HCT116 (cell line): Measurements from ENCODE around the gene NPM3. TPM values are rescaled to one million over a fixed set of nuclear protein-coding genes. Genes with fewer than 3 reads are reported as not detected.
A peak's percentile ranks its signal among the peaks of the same experiment; 100 is the strongest.

Experiments used
- ATAC-seq: fragments of 200-7000 bp; cut with Tn5 transposase; 2 replicates; pipeline ENCODE4 v1.9.1; 2020; ENCODE audit warnings: mild to moderate bottlenecking, moderate library complexity
- BruUV-seq: library from RNA; stranded (reverse); fragments of 400-500 nt; replicated peaks from 2 replicates; lab custom pipeline; 2021; lab: Mats Ljungman, UMichigan
- CTCF ChIA-PET: fragments of 300-600 bp; sonication (Branson Sonifier 250); formaldehyde crosslinking; loops from one replicate; lab custom pipeline; 2021; ENCODE audit warnings: antibody characterized with exemption; lab: Charles Lee
- POLR2A ChIA-PET: fragments of 300-600, 350-600 bp; sonication (Branson Sonifier 250); formaldehyde crosslinking; loops from one replicate; lab custom pipeline; 2021; ENCODE audit warnings: antibody characterized with exemption; lab: Charles Lee
- RAD21 ChIA-PET, 2 experiments: fragments of 300-600 bp; sonication (Branson Sonifier 250); formaldehyde crosslinking; loops; one replicate each; lab custom pipeline; 2023; ENCODE audit warnings: low total read pairs in 2 of 2; ENCODE audit not compliant: uncharacterized antibody in 2 of 2, unreplicated experiment in 2 of 2, low non-redundant PET in 1 of 2; lab: Charles Lee
- DNase-seq: peaks from one replicate; pipeline ENCODE4 v3.0.0-alpha.2; 2010; ENCODE audit warnings: low read depth, low spot score
- H2AFZ ChIP-seq: fragments of 200-600 bp; shearing (Covaris generic), sonication (generic); 2 replicates; pipeline ENCODE4 v1.6.1; 2017; ENCODE audit warnings: low read depth, mixed run types, mixed read lengths, antibody characterized with exemption, low read length; ENCODE audit not compliant: poor library complexity, severe bottlenecking
- H3K27ac ChIP-seq: 2 replicates; pipeline ENCODE4 v1.5.1; 2012; ENCODE audit warnings: low read depth, low read length
- H3K27me3 ChIP-seq: fragments of 200-600 bp; sonication (generic); 2 replicates; pipeline ENCODE4 v1.6.1; 2016; ENCODE audit warnings: mixed run types, low read length, mixed read lengths; ENCODE audit not compliant: insufficient read depth
- H3K36me3 ChIP-seq, 2 experiments: fragments of 200-500 bp in 1 of 2; fragments of 200-600 bp in 1 of 2; sonication (Bioruptor generic) in 1 of 2; sonication (generic) in 1 of 2; 2 replicates each; pipeline versions ENCODE4 v1.5.1 to v1.6.1; 2014 to 2016; ENCODE audit warnings: low read length in 2 of 2, inconsistent platforms in 1 of 2, mixed read lengths in 1 of 2, mixed run types in 1 of 2; ENCODE audit not compliant: insufficient read depth in 2 of 2, control insufficient read depth in 1 of 2
- H3K4me1 ChIP-seq, 2 experiments: fragments of 200-600 bp in 1 of 2; sonication (generic) in 1 of 2; 2 replicates each; pipeline versions ENCODE4 v1.5.1 to v1.6.1; 2012 to 2017; ENCODE audit warnings: low read length in 2 of 2, inconsistent platforms in 1 of 2, mild to moderate bottlenecking in 1 of 2, mixed read lengths in 1 of 2, mixed run types in 1 of 2, moderate library complexity in 1 of 2; ENCODE audit not compliant: insufficient read depth in 2 of 2, control insufficient read depth in 1 of 2
- H3K4me2 ChIP-seq: fragments of 200-600 bp; sonication (generic); 2 replicates; pipeline ENCODE4 v1.6.1; 2017; ENCODE audit warnings: mixed run types, low read length, mixed read lengths
- H3K4me3 ChIP-seq, 2 experiments: fragments of 200-600 bp in 1 of 2; sonication (generic) in 1 of 2; replicated peaks in 1 of 2; 2 replicates each; pipeline ENCODE4 v1.5.1; 2011 to 2016; ENCODE audit warnings: low read length in 2 of 2, control low read depth in 1 of 2, low read depth in 1 of 2, mild to moderate bottlenecking in 1 of 2, mixed read lengths in 1 of 2, mixed run types in 1 of 2
- H3K79me2 ChIP-seq: fragments of 200-600 bp; sonication (generic); 2 replicates; pipeline ENCODE4 v1.6.1; 2017; ENCODE audit warnings: mild to moderate bottlenecking, mixed run types, low read length, moderate library complexity, mixed read lengths; ENCODE audit not compliant: insufficient read depth
- H3K9ac ChIP-seq: fragments of 200-600 bp; sonication (generic); 2 replicates; pipeline ENCODE4 v1.6.1; 2016; ENCODE audit warnings: low read length, mixed read lengths
- H3K9me2 ChIP-seq: fragments of 200-600 bp; sonication (generic), shearing (Covaris generic); 2 replicates; pipeline ENCODE4 v1.6.1; 2017; ENCODE audit warnings: mixed run types, mild to moderate bottlenecking, moderate library complexity; ENCODE audit not compliant: insufficient read depth
- H3K9me3 ChIP-seq, 2 experiments: fragments of 200-500 bp in 1 of 2; fragments of 200-600 bp in 1 of 2; sonication (Bioruptor generic) in 1 of 2; sonication (generic) in 1 of 2; 2 replicates each; pipeline ENCODE4 v1.6.1; 2014 to 2017; ENCODE audit warnings: low read length in 2 of 2, mixed read lengths in 2 of 2, inconsistent platforms in 1 of 2, low read depth in 1 of 2, mild to moderate bottlenecking in 1 of 2, mixed run types in 1 of 2, moderate library complexity in 1 of 2; ENCODE audit not compliant: control insufficient read depth in 1 of 2, insufficient read depth in 1 of 2
- H4K20me1 ChIP-seq: fragments of 200-600 bp; sonication (generic), shearing (Covaris generic); 2 replicates; pipeline ENCODE4 v1.6.1; 2017; ENCODE audit warnings: mixed run types, mild to moderate bottlenecking, moderate library complexity; ENCODE audit not compliant: insufficient read depth
- CBX3 ChIP-seq: IDR thresholded peaks from 2 replicates; pipeline ENCODE4 v1.6.1; 2012; ENCODE audit warnings: low read depth
- EGR1 ChIP-seq: IDR thresholded peaks from 2 replicates; pipeline ENCODE4 v1.6.1; 2012; ENCODE audit warnings: low read depth
- EZH2phosphoT487 ChIP-seq: fragments of 200-600 bp; IDR thresholded peaks from 2 replicates; pipeline ENCODE4 v1.6.1; 2018; ENCODE audit warnings: antibody characterized with exemption, borderline replicate concordance
- FOSL1 ChIP-seq: IDR thresholded peaks from 2 replicates; pipeline ENCODE4 v1.6.1; 2012; ENCODE audit warnings: low read depth
- JUND ChIP-seq: IDR thresholded peaks from 2 replicates; pipeline ENCODE4 v1.6.1; 2012
- POLR2AphosphoS5 ChIP-seq: IDR thresholded peaks from 2 replicates; pipeline ENCODE4 v1.6.1; 2011; ENCODE audit warnings: mild to moderate bottlenecking, low read depth, low read length, moderate library complexity
- TCF7L2 ChIP-seq: IDR thresholded peaks from 2 replicates; pipeline ENCODE4 v1.7.0; 2011; ENCODE audit warnings: borderline replicate concordance, inconsistent platforms; ENCODE audit not compliant: insufficient read depth, insufficient read length; ENCODE audit errors: extremely low read depth
- YY1 ChIP-seq: IDR thresholded peaks from 2 replicates; pipeline ENCODE4 v1.6.1; 2011; ENCODE audit warnings: low read length, low read depth, moderate library complexity, mild to moderate bottlenecking; ENCODE audit not compliant: insufficient replicate concordance; ENCODE audit errors: extremely low read depth
- ZFX ChIP-seq: fragments of 450-650 bp; IDR thresholded peaks from 2 replicates; pipeline ENCODE4 v1.6.1; 2017
- ZNF274 ChIP-seq: fragments of 200-500 bp; sonication (Bioruptor generic); IDR thresholded peaks from 2 replicates; pipeline ENCODE4 v1.6.1; 2014; ENCODE audit warnings: mild to moderate bottlenecking, low read depth, low read length, inconsistent platforms
- intact Hi-C: fragments of 100-400 bp; cut with micrococcal nuclease; formaldehyde crosslinking; loops from 2 replicates; pipeline ENCODE4 v1.10.0; 2022
- total RNA-seq: library from RNA; stranded (reverse); gene quantifications from one replicate; pipeline ENCODE4 v1.2.1, GENCODE V29; 2021; ENCODE audit not compliant: unreplicated experiment
- TF ChIP-seq, protein P1 (sequence below): IDR thresholded peaks from 2 replicates; pipeline ENCODE4 v1.6.1; 2011; ENCODE audit warnings: mild to moderate bottlenecking, low read length, moderate library complexity; ENCODE audit not compliant: insufficient replicate concordance; ENCODE audit errors: extremely low read depth
- TF ChIP-seq, protein P2 (sequence below): IDR thresholded peaks from 2 replicates; pipeline ENCODE4 v1.6.1; 2012
- TF ChIP-seq, protein P3 (sequence below): IDR thresholded peaks from 2 replicates; pipeline ENCODE4 v1.6.1; 2012; ENCODE audit warnings: low read depth

Gene NPM3
- total RNA-seq, 1 experiment from 2014 or later = 267 TPM

DNA sequence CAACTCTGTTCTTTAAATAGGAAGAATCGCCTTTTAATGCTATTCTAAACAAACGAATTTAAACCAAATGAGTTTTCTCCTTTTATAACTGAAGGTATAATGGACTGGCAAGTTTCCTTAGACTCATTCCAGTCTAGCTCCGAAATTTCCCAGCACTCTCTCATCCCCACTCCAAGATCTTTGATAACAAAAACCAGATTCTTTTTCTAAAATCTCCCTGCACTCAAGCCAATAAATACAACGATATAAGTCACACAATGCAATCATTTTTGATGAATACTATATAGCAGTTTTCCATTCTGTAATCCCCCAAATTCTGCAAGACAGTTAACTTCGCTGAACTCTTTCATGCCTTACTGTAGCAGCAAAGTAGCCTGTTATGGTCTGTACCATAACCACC is 33.1 kb upstream of the NPM3 start:
- intact Hi-C loops = loop anchor here (5.0 kb wide), 1 partner anchor 34 kb away; the partner anchor contains the start of gene NPM3
- Histone ChIP-seq H4K20me1 (peaks cover 31% of the 10 kb centered on the region; the same call in 1 of the 2 replicates), H3K27ac (no peak overlapping the region), H3K9me2 (no peaks in the 10 kb centered on the region), H3K4me1 (peaks cover 18 to 31% of the 10 kb centered on the region in 2 experiments), H3K4me3 (peak overlapping the region; percentile 87 to 96; a peak in 3 of 4 replicates), H3K9ac (peak overlapping the region; percentile 97), H3K36me3 (peaks cover 19 to 22% of the 10 kb centered on the region in 2 experiments; a peak in 3 of 4 replicates), H3K79me2 (peaks cover 84% of the 10 kb centered on the region), H3K27me3 (no peaks in the 10 kb centered on the region), H3K9me3 (no peaks in the 10 kb centered on the region), H3K4me2 (peak overlapping the region; percentile 87), H2AFZ (no peak overlapping the region)
- TF ChIP-seq CBX3 = no peak
- ChIA-PET RAD21 (no interaction called here), POLR2A (no interaction called here), CTCF (no interaction called here)
- BruUV-seq = no TSS peak
- ATAC-seq (no peak), DNase-seq (no peak)

DNA sequence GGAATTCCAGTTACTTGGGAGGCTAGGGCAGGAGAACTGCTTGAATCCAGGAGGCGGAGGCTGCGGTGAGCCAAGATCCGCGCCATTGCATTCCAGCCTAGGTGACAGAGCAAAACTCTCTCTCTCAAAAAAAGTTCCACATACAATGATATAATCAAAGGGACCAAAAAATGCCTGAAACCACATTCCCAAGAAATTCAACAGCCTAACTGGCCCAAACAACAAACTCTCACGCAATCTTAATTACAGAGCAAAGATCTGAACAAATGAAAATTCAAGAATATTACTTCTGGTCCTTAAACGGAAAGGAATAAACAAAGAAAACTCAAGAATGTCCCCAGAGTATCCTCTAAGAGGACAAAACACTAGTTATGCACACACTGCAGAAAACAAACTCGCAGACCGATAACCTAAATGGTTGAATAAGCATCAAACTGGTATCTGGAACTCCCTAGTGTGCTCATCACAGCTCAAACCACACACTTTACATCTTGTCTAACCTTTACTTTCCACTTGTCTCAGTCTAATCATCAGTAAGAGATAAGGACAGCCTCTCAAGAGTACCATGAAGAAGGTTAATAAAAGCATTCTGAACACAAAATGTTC is 31.3 kb upstream of the NPM3 start:
- Histone ChIP-seq H3K9ac (no peak overlapping the region), H4K20me1 (peaks cover 32% of the 10 kb centered on the region; the same call in 1 of the 2 replicates), H3K4me2 (no peak overlapping the region), H2AFZ (no peak overlapping the region), H3K4me1 (peaks cover 14 to 25% of the 10 kb centered on the region in 2 experiments), H3K79me2 (peaks cover 95% of the 10 kb centered on the region), H3K27me3 (no peaks in the 10 kb centered on the region), H3K27ac (no peak overlapping the region), H3K9me2 (no peaks in the 10 kb centered on the region), H3K9me3 (no peaks in the 10 kb centered on the region), H3K36me3 (peaks cover 33 to 39% of the 10 kb centered on the region in 2 experiments), H3K4me3 (no peak overlapping the region)
- TSS peak; percentile 2 for BruUV-seq
- intact Hi-C loops = loop anchor here (5.0 kb wide), 1 partner anchor 32 kb away; the partner anchor contains the start of gene NPM3
- TF ChIP-seq JUND = no peak
- no peak for TF ChIP-seq EZH2phosphoT487
- no peak for TF ChIP-seq TCF7L2
- TF ChIP-seq, protein P1, sequence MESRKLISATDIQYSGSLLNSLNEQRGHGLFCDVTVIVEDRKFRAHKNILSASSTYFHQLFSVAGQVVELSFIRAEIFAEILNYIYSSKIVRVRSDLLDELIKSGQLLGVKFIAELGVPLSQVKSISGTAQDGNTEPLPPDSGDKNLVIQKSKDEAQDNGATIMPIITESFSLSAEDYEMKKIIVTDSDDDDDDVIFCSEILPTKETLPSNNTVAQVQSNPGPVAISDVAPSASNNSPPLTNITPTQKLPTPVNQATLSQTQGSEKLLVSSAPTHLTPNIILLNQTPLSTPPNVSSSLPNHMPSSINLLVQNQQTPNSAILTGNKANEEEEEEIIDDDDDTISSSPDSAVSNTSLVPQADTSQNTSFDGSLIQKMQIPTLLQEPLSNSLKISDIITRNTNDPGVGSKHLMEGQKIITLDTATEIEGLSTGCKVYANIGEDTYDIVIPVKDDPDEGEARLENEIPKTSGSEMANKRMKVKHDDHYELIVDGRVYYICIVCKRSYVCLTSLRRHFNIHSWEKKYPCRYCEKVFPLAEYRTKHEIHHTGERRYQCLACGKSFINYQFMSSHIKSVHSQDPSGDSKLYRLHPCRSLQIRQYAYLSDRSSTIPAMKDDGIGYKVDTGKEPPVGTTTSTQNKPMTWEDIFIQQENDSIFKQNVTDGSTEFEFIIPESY = no peak
- TF ChIP-seq ZFX = no peak
- TF ChIP-seq YY1 = no peak
- no peak for TF ChIP-seq EGR1
- TF ChIP-seq FOSL1 = no peak
- TF ChIP-seq, protein P2, sequence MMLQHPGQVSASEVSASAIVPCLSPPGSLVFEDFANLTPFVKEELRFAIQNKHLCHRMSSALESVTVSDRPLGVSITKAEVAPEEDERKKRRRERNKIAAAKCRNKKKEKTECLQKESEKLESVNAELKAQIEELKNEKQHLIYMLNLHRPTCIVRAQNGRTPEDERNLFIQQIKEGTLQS = no peak
- no peak for TF ChIP-seq POLR2AphosphoS5
- TF ChIP-seq ZNF274 = no peak
- TF ChIP-seq, protein P3, sequence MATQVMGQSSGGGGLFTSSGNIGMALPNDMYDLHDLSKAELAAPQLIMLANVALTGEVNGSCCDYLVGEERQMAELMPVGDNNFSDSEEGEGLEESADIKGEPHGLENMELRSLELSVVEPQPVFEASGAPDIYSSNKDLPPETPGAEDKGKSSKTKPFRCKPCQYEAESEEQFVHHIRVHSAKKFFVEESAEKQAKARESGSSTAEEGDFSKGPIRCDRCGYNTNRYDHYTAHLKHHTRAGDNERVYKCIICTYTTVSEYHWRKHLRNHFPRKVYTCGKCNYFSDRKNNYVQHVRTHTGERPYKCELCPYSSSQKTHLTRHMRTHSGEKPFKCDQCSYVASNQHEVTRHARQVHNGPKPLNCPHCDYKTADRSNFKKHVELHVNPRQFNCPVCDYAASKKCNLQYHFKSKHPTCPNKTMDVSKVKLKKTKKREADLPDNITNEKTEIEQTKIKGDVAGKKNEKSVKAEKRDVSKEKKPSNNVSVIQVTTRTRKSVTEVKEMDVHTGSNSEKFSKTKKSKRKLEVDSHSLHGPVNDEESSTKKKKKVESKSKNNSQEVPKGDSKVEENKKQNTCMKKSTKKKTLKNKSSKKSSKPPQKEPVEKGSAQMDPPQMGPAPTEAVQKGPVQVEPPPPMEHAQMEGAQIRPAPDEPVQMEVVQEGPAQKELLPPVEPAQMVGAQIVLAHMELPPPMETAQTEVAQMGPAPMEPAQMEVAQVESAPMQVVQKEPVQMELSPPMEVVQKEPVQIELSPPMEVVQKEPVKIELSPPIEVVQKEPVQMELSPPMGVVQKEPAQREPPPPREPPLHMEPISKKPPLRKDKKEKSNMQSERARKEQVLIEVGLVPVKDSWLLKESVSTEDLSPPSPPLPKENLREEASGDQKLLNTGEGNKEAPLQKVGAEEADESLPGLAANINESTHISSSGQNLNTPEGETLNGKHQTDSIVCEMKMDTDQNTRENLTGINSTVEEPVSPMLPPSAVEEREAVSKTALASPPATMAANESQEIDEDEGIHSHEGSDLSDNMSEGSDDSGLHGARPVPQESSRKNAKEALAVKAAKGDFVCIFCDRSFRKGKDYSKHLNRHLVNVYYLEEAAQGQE = no peak
- CTCF ChIA-PET = no interaction called here
- RAD21 ChIA-PET = no interaction called here
- POLR2A ChIA-PET = no interaction called here
- no peak for DNase-seq
- ATAC-seq = no peak
